Transverse colon (tissue), 4 donors: ENCODE measurements around the gene ACAT1. TPM values are rescaled to one million over a fixed set of nuclear protein-coding genes. Genes with fewer than 3 reads are reported as not detected.
"Not testable (repeated sequence)": the region's sequence is repeated elsewhere in the genome, so short reads cannot be mapped to it uniquely, and the experiment has no call there.

Source experiments
- DNase-seq: peaks from one replicate; pipeline ENCODE4 v3.0.0-alpha.2; 2019
- H3K27ac ChIP-seq, 4 donors: fragments of 200-600 bp; sonication (generic); 2 replicates each; pipeline ENCODE4 v1.5.1; 2016 to 2018; ENCODE audit warnings: inconsistent platforms in 4 of 4
- H3K27me3 ChIP-seq: fragments of 200-600 bp; sonication (generic); 2 replicates; pipeline ENCODE4 v1.5.1; 2017; ENCODE audit warnings: inconsistent platforms
- H3K36me3 ChIP-seq, 4 donors: fragments of 200-600 bp; sonication (generic); 2 replicates each; pipeline ENCODE4 v1.5.1; 2017 to 2019; ENCODE audit warnings: inconsistent platforms in 4 of 4
- H3K4me1 ChIP-seq, 4 donors: fragments of 200-600 bp; sonication (generic); 2 replicates each; pipeline ENCODE4 v1.5.1; 2017 to 2020; ENCODE audit warnings: inconsistent platforms in 4 of 4
- H3K4me3 ChIP-seq, 4 donors: fragments of 200-600 bp; sonication (generic); 1 replicate in 1 of 4; 2 replicates in 3 of 4; pipeline versions ENCODE4 v1.5.1 to v1.6.1; 2017 to 2019; ENCODE audit warnings: inconsistent platforms in 4 of 4
- H3K9me3 ChIP-seq, 2 donors: fragments of 200-600 bp; sonication (generic); 2 replicates each; pipeline ENCODE4 v1.5.1; 2017 to 2019; ENCODE audit warnings: inconsistent platforms in 2 of 2
- EP300 ChIP-seq: sonication (generic); formaldehyde crosslinking; IDR thresholded peaks from one replicate; pipeline ENCODE4 v1.6.1; 2017; ENCODE audit warnings: antibody characterized with exemption, low read depth
- POLR2A ChIP-seq: fragments of 450-650 bp; IDR thresholded peaks from one replicate; pipeline ENCODE4 v1.6.1; 2016; ENCODE audit warnings: antibody characterized with exemption, mild to moderate bottlenecking, moderate library complexity
- POLR2AphosphoS5 ChIP-seq, 3 donors: sonication (generic); formaldehyde crosslinking; IDR thresholded peaks; one replicate each; pipeline ENCODE4 v1.6.1; 2016; ENCODE audit warnings: antibody characterized with exemption in 3 of 3
- WGBS, 2 donors: methylation state at CpG; one replicate each; pipeline ENCODE4 v1.1.5; 2018; ENCODE audit warnings: low coverage in 1 of 2; 5-methylcytosine and 5-hydroxymethylcytosine counted together
- in situ Hi-C, 4 donors: fragments of 200-750 bp; cut with MboI; loops; one replicate each; pipeline versions ENCODE4 v1.15.0 to v1.15.1; 2017; ENCODE audit warnings: low sequenced_read_pairs in 3 of 4, low pct_ligation_motif_present in 1 of 4, low pct_unique_long_range_greater_than_20kb in 1 of 4
- intact Hi-C: fragments of 100-400 bp; cut with DNase I; formaldehyde crosslinking; loops from one replicate; pipeline ENCODE4 v1.15.1; 2023; ENCODE audit warnings: low total_unique reads
- total RNA-seq, 4 donors: library from RNA; depleted of rRNA; stranded (reverse); fragments of >200 nt; gene quantifications; one replicate each; pipeline ENCODE4 v1.1.0, GENCODE V29; 2016
- TF ChIP-seq, protein P1 (sequence below), 5 experiments: fragments of 200-600 bp in 3 of 5; fragments of 450-650 bp in 2 of 5; sonication (generic) in 3 of 5; IDR thresholded peaks; 1 replicate in 2 of 5; 2 replicates in 3 of 5; pipeline ENCODE4 v1.5.1; 2016 to 2017; ENCODE audit warnings: antibody characterized with exemption in 5 of 5, inconsistent platforms in 3 of 5, mild to moderate bottlenecking in 2 of 5, moderate library complexity in 1 of 5

Gene ACAT1
- total RNA-seq, 4 donors from 2014 or later, result 77.4 to 450 (median 242) TPM

GRCh38 chr11:108125096-108125495 lies 3.7 kb downstream of the ACAT1 start:
- no peak for DNase-seq
- H3K4me3 ChIP-seq, result no peak overlapping the region
- in situ Hi-C loops (loop anchor here in 3 of 4 donors (10.0 to 25.0 kb wide), 4 partner anchors 100 to 537 kb away; partner anchors contain the start of genes ATM (in 1 of the 3), DDX10 (in 1 of the 3), NPAT (in 1 of the 3) and POGLUT3 (in 1 of the 3)), intact Hi-C loops (no loop called here)
- H3K27me3 ChIP-seq, result no peaks in the 10 kb centered on the region
- H3K4me1 ChIP-seq, result peaks cover 9 to 39% (median 27%) of the 10 kb centered on the region in 4 donors
- whole genome bisulfite sequencing, 2 donors, result 87 to 91% methylated on average over 3 to 5 of the region's 5 CpGs
- TF ChIP-seq POLR2AphosphoS5 (IDR thresholded peaks at IDR 0.05), result no peak
- TF ChIP-seq, protein P1, sequence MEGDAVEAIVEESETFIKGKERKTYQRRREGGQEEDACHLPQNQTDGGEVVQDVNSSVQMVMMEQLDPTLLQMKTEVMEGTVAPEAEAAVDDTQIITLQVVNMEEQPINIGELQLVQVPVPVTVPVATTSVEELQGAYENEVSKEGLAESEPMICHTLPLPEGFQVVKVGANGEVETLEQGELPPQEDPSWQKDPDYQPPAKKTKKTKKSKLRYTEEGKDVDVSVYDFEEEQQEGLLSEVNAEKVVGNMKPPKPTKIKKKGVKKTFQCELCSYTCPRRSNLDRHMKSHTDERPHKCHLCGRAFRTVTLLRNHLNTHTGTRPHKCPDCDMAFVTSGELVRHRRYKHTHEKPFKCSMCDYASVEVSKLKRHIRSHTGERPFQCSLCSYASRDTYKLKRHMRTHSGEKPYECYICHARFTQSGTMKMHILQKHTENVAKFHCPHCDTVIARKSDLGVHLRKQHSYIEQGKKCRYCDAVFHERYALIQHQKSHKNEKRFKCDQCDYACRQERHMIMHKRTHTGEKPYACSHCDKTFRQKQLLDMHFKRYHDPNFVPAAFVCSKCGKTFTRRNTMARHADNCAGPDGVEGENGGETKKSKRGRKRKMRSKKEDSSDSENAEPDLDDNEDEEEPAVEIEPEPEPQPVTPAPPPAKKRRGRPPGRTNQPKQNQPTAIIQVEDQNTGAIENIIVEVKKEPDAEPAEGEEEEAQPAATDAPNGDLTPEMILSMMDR (IDR thresholded peaks at IDR 0.05), result no peak
- no peak for TF ChIP-seq EP300
- no peak for TF ChIP-seq POLR2A
- no peaks in the 10 kb centered on the region for H3K36me3 ChIP-seq
- H3K9me3 ChIP-seq, result no peaks in the 10 kb centered on the region
- H3K27ac ChIP-seq, result no peak overlapping the region

- Histone ChIP-seq H3K27me3 (no peaks in the 10 kb centered on the region), H3K4me1 (peaks cover 3 to 14% (median 8%) of the 10 kb centered on the region in 4 donors), H3K9me3 (no peaks in the 10 kb centered on the region), H3K36me3 (peaks cover 0 to 9% (median 2%) of the 10 kb centered on the region in 4 donors), H3K4me3 (no peak overlapping the region), H3K27ac (no peak overlapping the region)
- no peak for DNase-seq
- in situ Hi-C loops, result loop anchor here in 3 of 4 donors (10.0 to 25.0 kb wide), 4 partner anchors 96 to 534 kb away; partner anchors contain the start of genes ATM (in 1 of the 3), DDX10 (in 1 of the 3), NPAT (in 1 of the 3) and POGLUT3 (in 1 of the 3)
- intact Hi-C loops, result no loop called here
- 100% methylated on average over 2 of the region's 2 CpGs for WGBS, 2 donors
- TF ChIP-seq POLR2AphosphoS5 (IDR thresholded peaks at IDR 0.05) (no peak), POLR2A (no peak), EP300 (no peak)
- TF ChIP-seq, protein P1 (IDR thresholded peaks at IDR 0.05), result no peak
Measured at GRCh38 chr11:108128772-108129171, 7.4 kb downstream of the ACAT1 start.

- Histone ChIP-seq H3K36me3 (peaks cover 0 to 24% (median 11%) of the 10 kb centered on the region in 4 donors), H3K4me3 (no peak overlapping the region), H3K9me3 (no peaks in the 10 kb centered on the region), H3K4me1 (no peaks in the 10 kb centered on the region), H3K27me3 (no peaks in the 10 kb centered on the region), H3K27ac (no peak overlapping the region)
- DNase-seq, result no peak
- whole genome bisulfite sequencing, 2 donors, result 97 to 100% methylated on average over 1 of the region's 1 CpG
- in situ Hi-C loops, result loop anchor here in 2 of 4 donors (25.0 kb wide), 2 partner anchors 355 to 530 kb away; partner anchors contain the start of genes DDX10 (in 1 of the 2) and POGLUT3 (in 1 of the 2)
- no peak for TF ChIP-seq EP300
- intact Hi-C loops, result no loop called here
Measured at GRCh38 chr11:108131993-108132392, 10.6 kb downstream of the ACAT1 start.

DNA sequence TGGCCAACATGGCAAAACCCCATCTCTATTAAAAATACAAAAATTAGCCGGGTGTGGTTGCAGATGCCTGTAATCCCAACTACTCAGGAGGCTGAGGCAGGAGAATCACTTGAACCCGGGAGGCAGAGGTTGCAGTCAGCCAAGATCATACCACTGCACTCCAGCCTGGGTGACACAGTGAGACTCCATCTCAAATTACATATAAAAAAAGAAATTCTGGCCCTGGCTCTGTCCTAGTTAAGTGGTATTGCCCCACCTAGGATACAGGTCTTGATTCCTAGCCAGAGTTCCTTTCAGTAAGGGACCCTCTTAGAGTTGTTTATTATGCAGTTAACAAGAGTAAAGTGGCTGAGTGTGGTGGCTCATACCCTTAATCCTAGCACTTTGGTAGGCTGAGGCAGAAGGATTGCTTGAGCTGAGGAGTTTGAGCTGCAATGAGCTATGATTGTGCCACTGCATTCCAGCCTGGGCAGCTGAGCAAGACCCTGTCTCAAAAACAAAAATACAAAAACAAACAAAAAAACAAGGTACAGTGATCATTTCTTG lies 11.7 kb downstream of the ACAT1 start:
- intact Hi-C loops, DNase-seq, H3K4me1 ChIP-seq, H3K4me3 ChIP-seq, H3K9me3 ChIP-seq, H3K27me3 ChIP-seq, H3K27ac ChIP-seq: not testable (repeated sequence)
- 100% methylated on average over 2 of the region's 2 CpGs; no CpG with 5 or more reads in 1 of the 2 donors for WGBS, 2 donors
- H3K36me3 ChIP-seq, result peaks cover 0 to 24% (median 11%) of the 10 kb centered on the region in 4 donors
- in situ Hi-C loops, result loop anchor here in 2 of 4 donors (25.0 kb wide), 2 partner anchors 354 to 529 kb away; partner anchors contain the start of genes DDX10 (in 1 of the 2) and POGLUT3 (in 1 of the 2)

DNA sequence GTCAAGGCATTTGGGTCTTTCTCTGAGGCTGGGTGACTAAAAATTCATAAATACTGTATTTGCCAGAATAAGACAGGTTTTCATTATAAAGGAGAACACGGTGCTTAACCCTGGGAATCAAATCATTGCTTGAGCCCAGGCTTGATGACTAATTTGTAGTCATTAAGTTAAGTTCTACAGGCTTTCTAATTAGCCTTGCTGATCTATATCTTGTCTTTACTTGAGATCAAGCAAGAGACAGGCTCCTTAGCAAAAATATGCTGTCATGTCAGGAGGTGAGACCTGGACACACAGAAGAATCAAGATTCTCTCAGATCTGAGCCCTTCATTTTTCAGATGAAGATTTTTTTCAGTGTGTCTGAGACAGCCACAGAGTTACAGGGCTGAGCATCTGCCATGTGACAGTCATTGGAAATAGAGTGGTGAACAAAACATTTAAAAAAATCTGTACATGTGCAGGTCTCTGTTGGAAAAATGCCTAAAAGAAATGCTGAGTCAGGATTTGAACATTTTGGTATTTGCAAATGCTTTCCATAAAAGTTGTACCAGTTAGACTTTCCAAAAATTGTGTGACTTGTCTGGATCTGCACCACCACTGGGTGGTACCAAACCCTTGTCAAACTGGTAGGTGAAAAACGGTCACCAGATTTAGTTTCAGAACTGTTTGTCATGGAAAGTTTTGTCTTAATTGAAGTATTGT lies 14.6 kb downstream of the ACAT1 start:
- Histone ChIP-seq H3K27me3 (no peaks in the 10 kb centered on the region), H3K36me3 (peaks cover 0 to 42% (median 19%) of the 10 kb centered on the region in 4 donors), H3K4me1 (no peaks in the 10 kb centered on the region), H3K9me3 (no peaks in the 10 kb centered on the region), H3K4me3 (no peak overlapping the region), H3K27ac (no peak overlapping the region)
- intact Hi-C loops (no loop called here), in situ Hi-C loops (loop anchor here in 2 of 4 donors (25.0 kb wide), 2 partner anchors 351 to 526 kb away; partner anchors contain the start of genes DDX10 (in 1 of the 2) and POGLUT3 (in 1 of the 2))
- no peak for DNase-seq
- 67 to 68% methylated on average over 2 of the region's 2 CpGs for WGBS, 2 donors
- TF ChIP-seq, protein P1 (IDR thresholded peaks at IDR 0.05), result no peak
- no peak for TF ChIP-seq POLR2A
- no peak for TF ChIP-seq POLR2AphosphoS5 (IDR thresholded peaks at IDR 0.05)
- TF ChIP-seq EP300, result no peak
